Fibroblast of lung (primary cell): ENCODE data around the gene KRT34.

Experiments used
- EZH2 ChIP-seq: IDR thresholded peaks from 2 replicates; pipeline ENCODE4 v1.5.1; 2012; ENCODE audit warnings: low read length, control low read depth, mild to moderate bottlenecking; ENCODE audit errors: missing control alignments
- TF ChIP-seq, protein P1 (sequence below), 2 donors: IDR thresholded peaks in 1 of 2; conservative IDR thresholded peaks in 1 of 2; 1 replicate in 1 of 2; 2 replicates in 1 of 2; pipeline ENCODE4 v1.5.1; 2011 to 2012; ENCODE audit warnings: low read length in 2 of 2, control low read depth in 1 of 2, inconsistent platforms in 1 of 2, low read depth in 1 of 2, mild to moderate bottlenecking in 1 of 2

DNA sequence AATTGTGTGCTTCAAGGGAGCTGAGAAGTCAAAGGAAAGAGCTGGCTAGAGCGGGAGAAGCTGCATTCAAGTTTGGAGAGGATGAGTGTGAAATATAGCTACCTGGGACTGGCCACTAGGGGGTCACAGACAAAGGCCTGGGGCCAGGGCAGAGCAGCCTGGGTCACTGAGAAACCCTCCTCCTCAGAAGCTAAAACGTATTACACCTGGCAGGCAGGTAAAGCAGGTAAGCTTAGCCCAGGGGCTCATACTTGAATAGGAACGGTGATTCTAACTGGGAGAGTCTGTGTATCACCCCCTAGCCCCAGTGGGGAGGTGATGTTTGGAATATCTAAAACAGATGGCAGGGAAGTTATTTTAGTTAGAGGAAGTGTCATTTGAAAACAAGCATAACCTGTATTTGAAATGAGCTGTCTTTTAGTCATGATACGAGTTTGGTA is 35.5 kb upstream of the KRT34 start:
- TF ChIP-seq, protein P1, sequence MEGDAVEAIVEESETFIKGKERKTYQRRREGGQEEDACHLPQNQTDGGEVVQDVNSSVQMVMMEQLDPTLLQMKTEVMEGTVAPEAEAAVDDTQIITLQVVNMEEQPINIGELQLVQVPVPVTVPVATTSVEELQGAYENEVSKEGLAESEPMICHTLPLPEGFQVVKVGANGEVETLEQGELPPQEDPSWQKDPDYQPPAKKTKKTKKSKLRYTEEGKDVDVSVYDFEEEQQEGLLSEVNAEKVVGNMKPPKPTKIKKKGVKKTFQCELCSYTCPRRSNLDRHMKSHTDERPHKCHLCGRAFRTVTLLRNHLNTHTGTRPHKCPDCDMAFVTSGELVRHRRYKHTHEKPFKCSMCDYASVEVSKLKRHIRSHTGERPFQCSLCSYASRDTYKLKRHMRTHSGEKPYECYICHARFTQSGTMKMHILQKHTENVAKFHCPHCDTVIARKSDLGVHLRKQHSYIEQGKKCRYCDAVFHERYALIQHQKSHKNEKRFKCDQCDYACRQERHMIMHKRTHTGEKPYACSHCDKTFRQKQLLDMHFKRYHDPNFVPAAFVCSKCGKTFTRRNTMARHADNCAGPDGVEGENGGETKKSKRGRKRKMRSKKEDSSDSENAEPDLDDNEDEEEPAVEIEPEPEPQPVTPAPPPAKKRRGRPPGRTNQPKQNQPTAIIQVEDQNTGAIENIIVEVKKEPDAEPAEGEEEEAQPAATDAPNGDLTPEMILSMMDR (conservative IDR thresholded peaks at IDR 0.05 in 1 of 2, IDR thresholded peaks at IDR 0.05 in 1 of 2; ENCODE audit: low read depth in 1 of 2, low read length in 2 of 2) = peak in 1 of 2 donors; percentile 12
- TF ChIP-seq EZH2 = no peak
